BE2C (cell line): ENCODE measurements around the gene SSMEM1.
"Not testable (repeated sequence)": the region's sequence is repeated elsewhere in the genome, so short reads cannot be mapped to it uniquely, and the experiment has no call there.

Source experiments
- DNase-seq: peaks from one replicate; pipeline ENCODE4 v3.0.0-alpha.2; 2020
- H3K27me3 ChIP-seq: fragments of 250-450 bp; sonication (Bioruptor Pico); 2 replicates; pipeline ENCODE4 v1.5.1; 2020; ENCODE audit warnings: mild to moderate bottlenecking
- H3K36me3 ChIP-seq: fragments of 250-450 bp; sonication (Bioruptor Pico); 2 replicates; pipeline ENCODE4 v1.5.1; 2020; ENCODE audit warnings: mild to moderate bottlenecking
- H3K4me1 ChIP-seq: fragments of 250-450 bp; sonication (Bioruptor Pico); 2 replicates; pipeline ENCODE4 v1.5.1; 2020
- H3K4me3 ChIP-seq: 2 replicates; pipeline ENCODE4 v1.5.1; 2011; ENCODE audit warnings: low read depth, low read length
- H3K9me3 ChIP-seq: fragments of 250-450 bp; sonication (Bioruptor Pico); 2 replicates; pipeline ENCODE4 v1.5.1; 2020
- CTCF ChIP-seq: IDR thresholded peaks from 2 replicates; pipeline ENCODE4 v1.5.1; 2012; ENCODE audit warnings: mild to moderate bottlenecking, low read depth, low read length

The SSMEM1 gene

GRCh38 chr7:130179631-130180030, 28.0 kb upstream of the SSMEM1 start:
- Histone ChIP-seq H3K9me3 (no peaks in the 10 kb centered on the region), H3K4me3 (no peak overlapping the region), H3K4me1 (no peaks in the 10 kb centered on the region), H3K27me3 (no peaks in the 10 kb centered on the region), H3K36me3 (peaks cover 25% of the 10 kb centered on the region)
- TF ChIP-seq CTCF, result no peak
- no peak for DNase-seq

- Histone ChIP-seq H3K9me3 (no peaks in the 10 kb centered on the region), H3K36me3 (peaks cover 21% of the 10 kb centered on the region), H3K4me1 (no peaks in the 10 kb centered on the region), H3K4me3 (no peak overlapping the region), H3K27me3 (no peaks in the 10 kb centered on the region)
- TF ChIP-seq CTCF, result no peak
- no peak for DNase-seq
Measured at GRCh38 chr7:130180571-130181262, 26.9 kb upstream of the SSMEM1 start.

GRCh38 chr7:130181263-130181605, 26.4 kb upstream of the SSMEM1 start:
- Histone ChIP-seq H3K9me3 (no peaks in the 10 kb centered on the region), H3K4me3 (no peak overlapping the region), H3K36me3 (peaks cover 21% of the 10 kb centered on the region), H3K4me1 (no peaks in the 10 kb centered on the region), H3K27me3 (no peaks in the 10 kb centered on the region)
- no peak for DNase-seq
- TF ChIP-seq CTCF, result no peak

GRCh38 chr7:130182990-130183389, 24.7 kb upstream of the SSMEM1 start:
- no peak for TF ChIP-seq CTCF
- H3K27me3 ChIP-seq, result no peaks in the 10 kb centered on the region
- no peaks in the 10 kb centered on the region for H3K4me1 ChIP-seq
- no peak for DNase-seq
- H3K9me3 ChIP-seq, result no peaks in the 10 kb centered on the region
- H3K36me3 ChIP-seq, result peaks cover 21% of the 10 kb centered on the region
- no peak overlapping the region for H3K4me3 ChIP-seq

GRCh38 chr7:130184349-130184748, 23.3 kb upstream of the SSMEM1 start:
- not testable (repeated sequence) for H3K4me1 ChIP-seq
- H3K36me3 ChIP-seq, result peaks cover 21% of the 10 kb centered on the region

GRCh38 chr7:130187360-130187759, 20.3 kb upstream of the SSMEM1 start:
- Histone ChIP-seq H3K36me3 (peaks cover 16% of the 10 kb centered on the region), H3K4me3 (no peak overlapping the region), H3K9me3 (no peaks in the 10 kb centered on the region), H3K27me3 (no peaks in the 10 kb centered on the region), H3K4me1 (no peaks in the 10 kb centered on the region)
- no peak for DNase-seq
- no peak for TF ChIP-seq CTCF

More at GRCh38 chr7:130184349-130184748, 23.3 kb upstream of the SSMEM1 start:
- H3K9me3 ChIP-seq, H3K27me3 ChIP-seq, DNase-seq, H3K4me3 ChIP-seq: not testable (repeated sequence)
